K562 (cell line): Measurements from ENCODE around the gene PNMA5. TPM values are rescaled to one million over a fixed set of nuclear protein-coding genes. Genes with fewer than 3 reads are reported as not detected.
A peak's percentile ranks its signal among the peaks of the same experiment; 100 is the strongest.

Experiments
- ATF1 ChIP-seq, 2 experiments: fragments of 450-650 bp in 1 of 2; IDR thresholded peaks; 2 replicates each; pipeline ENCODE4 v1.6.1; 2016; ENCODE audit warnings: missing compliant biosample characterization in 1 of 2, missing genetic modification characterization in 1 of 2
- CBFA2T2 ChIP-seq: fragments of 450-650 bp; conservative IDR thresholded peaks from 2 replicates; pipeline ENCODE4 v1.6.1; 2017; ENCODE audit warnings: mild to moderate bottlenecking
- CCNT2 ChIP-seq: IDR thresholded peaks from 2 replicates; pipeline ENCODE4 v1.6.1; 2011; ENCODE audit warnings: borderline replicate concordance, low read depth, mild to moderate bottlenecking, moderate library complexity, mixed read lengths, low read length; ENCODE audit not compliant: insufficient read length; ENCODE audit errors: extremely low read depth
- E2F3 ChIP-seq: fragments of 250-450 bp; sonication (Bioruptor Pico); IDR thresholded peaks from 2 replicates; pipeline ENCODE4 v1.4.0; 2020; ENCODE audit warnings: mild to moderate bottlenecking
- FOXK1 ChIP-seq: sonication (generic); formaldehyde crosslinking; IDR thresholded peaks from 2 replicates; pipeline ENCODE4 v1.8.0; 2022; ENCODE audit warnings: missing genetic modification reagents, mild to moderate bottlenecking, borderline replicate concordance
- HDAC6 ChIP-seq: IDR thresholded peaks from 2 replicates; pipeline ENCODE4 v1.6.1; 2012; ENCODE audit warnings: low read depth, mild to moderate bottlenecking, control low read depth, inconsistent platforms, low read length, moderate library complexity
- HLTF ChIP-seq: fragments of 450-650 bp; IDR thresholded peaks from 2 replicates; pipeline ENCODE4 v1.6.1; 2016
- HNRNPUL1 ChIP-seq: fragments of 200-400 bp; formaldehyde crosslinking; IDR thresholded peaks from 2 replicates; pipeline ENCODE4 v1.6.1; 2017; ENCODE audit warnings: low read length
- KLF1 ChIP-seq: fragments of 450-650 bp; IDR thresholded peaks from 2 replicates; pipeline ENCODE4 v1.6.1; 2016; ENCODE audit warnings: missing genetic modification characterization, missing compliant biosample characterization
- NCOA6 ChIP-seq: fragments of 450-650 bp; IDR thresholded peaks from 2 replicates; pipeline ENCODE4 v1.6.1; 2017; ENCODE audit warnings: mild to moderate bottlenecking
- NEUROD1 ChIP-seq: fragments of 150-350 bp; IDR thresholded peaks from 2 replicates; pipeline ENCODE4 v1.6.1; 2014; ENCODE audit warnings: borderline replicate concordance, low read length, low read depth; ENCODE audit not compliant: partially characterized antibody
- PRPF4 ChIP-seq: fragments of 200-400 bp; formaldehyde crosslinking; IDR thresholded peaks from one replicate; pipeline ENCODE4 v1.6.1; 2017; ENCODE audit warnings: low read length, low read depth, mild to moderate bottlenecking; ENCODE audit not compliant: insufficient read depth, poor library complexity, severe bottlenecking
- PTTG1 ChIP-seq: fragments of 450-650 bp; IDR thresholded peaks from 2 replicates; pipeline ENCODE4 v1.6.1; 2016; ENCODE audit warnings: low read depth, mild to moderate bottlenecking, missing genetic modification characterization, missing compliant biosample characterization
- RHOXF2B ChIP-seq: fragments of 250-450 bp; sonication (Bioruptor Pico); conservative IDR thresholded peaks from 2 replicates; pipeline ENCODE4 v1.5.1; 2021
- SMAD4 ChIP-seq: fragments of 250-450 bp; sonication (Bioruptor Pico); conservative IDR thresholded peaks from 2 replicates; pipeline ENCODE4 v1.8.0; 2021; ENCODE audit warnings: inconsistent platforms, mild to moderate bottlenecking, moderate library complexity
- TRIM24 ChIP-seq, 2 experiments: fragments of 450-650 bp; IDR thresholded peaks; 2 replicates each; pipeline ENCODE4 v1.6.1; 2016
- ZBTB7A ChIP-seq: IDR thresholded peaks from 2 replicates; pipeline ENCODE4 v1.6.1; 2011; ENCODE audit warnings: low read depth, mild to moderate bottlenecking, low read length, moderate library complexity, borderline replicate concordance; ENCODE audit not compliant: control insufficient read depth
- ZNF121 ChIP-seq: sonication (generic); formaldehyde crosslinking; conservative IDR thresholded peaks from 2 replicates; pipeline ENCODE4 v1.8.0; 2022; ENCODE audit warnings: missing genetic modification reagents
- ZNF444 ChIP-seq: fragments of 250-450 bp; sonication (Bioruptor Pico); IDR thresholded peaks from 2 replicates; pipeline ENCODE4 v1.4.0; 2020; ENCODE audit warnings: mild to moderate bottlenecking, moderate library complexity
- ZNF561 ChIP-seq: fragments of 450-650 bp; formaldehyde crosslinking; conservative IDR thresholded peaks from 2 replicates; pipeline ENCODE4 v1.4.0; 2020; ENCODE audit warnings: mild to moderate bottlenecking, moderate library complexity
- polyA plus RNA-seq, 8 experiments: library from polyadenylated mRNA; depleted of rRNA in 4 of 8; stranded (reverse) in 5 of 8; unstranded in 3 of 8; fragments of >200 nt; fragmentation: Nextera tagmentation in 2 of 8; fragmentation: Illumina TruSeq in 1 of 8; extraction: Ambion mirVana in 2 of 8; extraction: Trizol in 1 of 8; gene quantifications; 2 replicates each; pipeline versions ENCODE4 v1.2.1 to v1.2.3, GENCODE V29; 2011 to 2014; ENCODE audit warnings: inconsistent platforms in 1 of 8, missing spikeins in 1 of 8
- total RNA-seq, 7 experiments: library from RNA; depleted of rRNA in 6 of 7; stranded (reverse); fragments of >200 nt in 6 of 7; fragmentation: Illumina TruSeq in 2 of 7; extraction: Trizol in 2 of 7; gene quantifications; 2 replicates each; pipeline versions ENCODE4 v1.2.1 to v1.2.3, GENCODE V29; 2011 to 2021; ENCODE audit warnings: low replicate concordance in 1 of 7
- TF ChIP-seq, protein P1 (sequence below): fragments of 450-650 bp; formaldehyde crosslinking; conservative IDR thresholded peaks from 2 replicates; pipeline ENCODE4 v1.4.0; 2022; ENCODE audit warnings: mild to moderate bottlenecking, missing genetic modification characterization
- TF ChIP-seq, protein P2 (sequence below): fragments of 250-450 bp; sonication (Bioruptor Pico); IDR thresholded peaks from 2 replicates; pipeline ENCODE4 v1.5.1; 2021; ENCODE audit warnings: mild to moderate bottlenecking
- TF ChIP-seq, protein P3 (sequence below), 2 experiments: fragments of 450-650 bp in 1 of 2; sonication (generic) in 1 of 2; formaldehyde crosslinking in 1 of 2; IDR thresholded peaks in 1 of 2; conservative IDR thresholded peaks in 1 of 2; 2 replicates each; pipeline versions ENCODE4 v1.6.1 to v1.8.1; 2016 to 2023; ENCODE audit warnings: mild to moderate bottlenecking in 2 of 2, moderate library complexity in 2 of 2, inconsistent platforms in 1 of 2, missing genetic modification reagents in 1 of 2
- TF ChIP-seq, protein P4 (sequence below): fragments of 450-650 bp; formaldehyde crosslinking; IDR thresholded peaks from 2 replicates; pipeline ENCODE4 v1.4.0; 2020; ENCODE audit warnings: mild to moderate bottlenecking

Gene PNMA5
- total and polyA plus RNA-seq, 9 of the 15 experiments (the other 6 are each of a cell fraction or from before 2014, with no cell fraction given), result 0.03 to 0.20 (median 0.07) TPM; not detected in 3

DNA sequence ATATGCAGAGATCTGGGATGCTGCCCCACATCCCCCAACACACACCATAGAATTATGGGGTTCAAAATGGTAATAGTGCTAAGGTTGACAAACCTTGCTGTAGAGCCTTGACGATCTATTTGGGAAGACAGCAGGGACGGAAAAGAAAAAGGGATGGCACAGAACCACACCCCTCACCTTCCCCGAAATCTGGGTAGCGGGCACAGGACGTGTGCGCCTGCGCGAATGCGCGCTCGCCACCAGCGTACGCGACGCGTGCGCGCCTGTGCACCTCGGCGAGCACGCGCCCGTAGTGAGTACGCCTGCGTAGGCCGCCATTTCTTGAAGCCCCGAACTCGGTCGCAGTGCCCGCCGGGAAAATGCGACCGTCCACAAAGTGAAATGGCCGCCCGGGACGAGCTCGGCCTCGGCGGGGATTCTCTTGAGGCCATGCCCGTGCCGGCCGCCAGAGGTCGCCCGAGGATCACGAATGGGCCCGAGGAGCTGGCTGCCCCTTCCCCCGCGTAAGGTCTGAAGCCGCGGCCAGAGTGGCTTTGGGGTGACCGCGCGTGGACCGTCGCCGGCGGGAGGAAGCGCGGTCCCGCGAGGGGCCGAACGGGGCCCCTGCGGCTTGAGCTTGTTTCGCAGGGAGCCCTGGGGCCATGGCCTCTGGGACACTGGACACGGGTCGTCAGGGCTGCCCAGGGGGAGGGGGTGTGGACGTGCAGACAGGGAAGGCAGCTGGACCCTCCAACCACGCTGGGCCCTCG lies 52.4 kb downstream of the PNMA5 start (continued):
- TF ChIP-seq CCNT2 (peak; percentile 45), KLF1 (tag) (no peak), NEUROD1 (peak; percentile 13), PTTG1 (no peak), ZBTB7A (0 out of 2 replicates have a peak, but pooled peaks have one; percentile 27), TRIM24 (IDR thresholded peaks at IDR 0.05) (no peak), ZNF121 (CRISPR knock-in tag) (no peak), HNRNPUL1 (no peak), ATF1 (CRISPR knock-in tag; IDR thresholded peaks at IDR 0.05) (no peak), ATF1 (tag; IDR thresholded peaks at IDR 0.05) (peak; percentile 48), NCOA6 (peak; percentile 83), ZNF444 (CRISPR knock-in tag) (no peak), FOXK1 (CRISPR knock-in tag) (peak; percentile 29; the same call in 1 of the 2 replicates), RHOXF2B (CRISPR knock-in tag) (no peak), CBFA2T2 (no peak), SMAD4 (CRISPR knock-in tag) (0 out of 2 replicates have a peak, but pooled peaks have one; percentile 29), ZNF561 (CRISPR knock-in tag) (no peak), HLTF (no peak), E2F3 (CRISPR knock-in tag) (no peak), PRPF4 (no peak), HDAC6 (no peak)
- TF ChIP-seq, protein P1, sequence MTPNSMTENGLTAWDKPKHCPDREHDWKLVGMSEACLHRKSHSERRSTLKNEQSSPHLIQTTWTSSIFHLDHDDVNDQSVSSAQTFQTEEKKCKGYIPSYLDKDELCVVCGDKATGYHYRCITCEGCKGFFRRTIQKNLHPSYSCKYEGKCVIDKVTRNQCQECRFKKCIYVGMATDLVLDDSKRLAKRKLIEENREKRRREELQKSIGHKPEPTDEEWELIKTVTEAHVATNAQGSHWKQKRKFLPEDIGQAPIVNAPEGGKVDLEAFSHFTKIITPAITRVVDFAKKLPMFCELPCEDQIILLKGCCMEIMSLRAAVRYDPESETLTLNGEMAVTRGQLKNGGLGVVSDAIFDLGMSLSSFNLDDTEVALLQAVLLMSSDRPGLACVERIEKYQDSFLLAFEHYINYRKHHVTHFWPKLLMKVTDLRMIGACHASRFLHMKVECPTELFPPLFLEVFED, result no peak
- TF ChIP-seq, protein P2, sequence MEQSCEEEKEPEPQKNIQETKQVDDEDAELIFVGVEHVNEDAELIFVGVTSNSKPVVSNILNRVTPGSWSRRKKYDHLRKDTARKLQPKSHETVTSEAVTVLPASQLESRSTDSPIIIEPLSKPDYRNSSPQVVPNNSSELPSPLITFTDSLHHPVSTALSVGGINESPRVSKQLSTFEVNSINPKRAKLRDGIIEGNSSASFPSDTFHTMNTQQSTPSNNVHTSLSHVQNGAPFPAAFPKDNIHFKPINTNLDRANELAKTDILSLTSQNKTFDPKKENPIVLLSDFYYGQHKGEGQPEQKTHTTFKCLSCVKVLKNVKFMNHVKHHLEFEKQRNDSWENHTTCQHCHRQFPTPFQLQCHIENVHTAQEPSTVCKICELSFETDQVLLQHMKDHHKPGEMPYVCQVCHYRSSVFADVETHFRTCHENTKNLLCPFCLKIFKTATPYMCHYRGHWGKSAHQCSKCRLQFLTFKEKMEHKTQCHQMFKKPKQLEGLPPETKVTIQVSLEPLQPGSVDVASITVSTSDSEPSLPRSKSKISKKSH (CRISPR knock-in tag), result no peak
- TF ChIP-seq, protein P3, sequence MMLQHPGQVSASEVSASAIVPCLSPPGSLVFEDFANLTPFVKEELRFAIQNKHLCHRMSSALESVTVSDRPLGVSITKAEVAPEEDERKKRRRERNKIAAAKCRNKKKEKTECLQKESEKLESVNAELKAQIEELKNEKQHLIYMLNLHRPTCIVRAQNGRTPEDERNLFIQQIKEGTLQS (IDR thresholded peaks at IDR 0.05), result no peak
- TF ChIP-seq, protein P3 (CRISPR knock-in tag; conservative IDR thresholded peaks at IDR 0.05), result 0 out of 2 replicates have a peak, but pooled peaks have one; percentile 41
- TF ChIP-seq, protein P4, sequence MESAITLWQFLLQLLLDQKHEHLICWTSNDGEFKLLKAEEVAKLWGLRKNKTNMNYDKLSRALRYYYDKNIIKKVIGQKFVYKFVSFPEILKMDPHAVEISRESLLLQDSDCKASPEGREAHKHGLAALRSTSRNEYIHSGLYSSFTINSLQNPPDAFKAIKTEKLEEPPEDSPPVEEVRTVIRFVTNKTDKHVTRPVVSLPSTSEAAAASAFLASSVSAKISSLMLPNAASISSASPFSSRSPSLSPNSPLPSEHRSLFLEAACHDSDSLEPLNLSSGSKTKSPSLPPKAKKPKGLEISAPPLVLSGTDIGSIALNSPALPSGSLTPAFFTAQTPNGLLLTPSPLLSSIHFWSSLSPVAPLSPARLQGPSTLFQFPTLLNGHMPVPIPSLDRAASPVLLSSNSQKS (CRISPR knock-in tag), result no peak
